ENCODE data around the gene ATP8B3. TPM values are rescaled to one million over a fixed set of nuclear protein-coding genes. Genes with fewer than 3 reads are reported as not detected.

The ATP8B3 gene
- total and polyA plus RNA-seq, 9 of the 15 experiments (the other 6 are each of a cell fraction or from before 2014, with no cell fraction given), result 1.2 to 12.3 (median 3.8) TPM

- no peak for FAIRE-seq
- BruUV-seq (replicated peaks), result no TSS peak
- TF ChIP-seq SMARCC2 (IDR thresholded peaks at IDR 0.05; ENCODE audit: low read depth), result no peak
- no peak for TF ChIP-seq ZFX (CRISPR knock-in tag; IDR thresholded peaks at IDR 0.05)
- TF ChIP-seq ZNF511 (CRISPR knock-in tag; IDR thresholded peaks at IDR 0.05), result no peak
- no peak for TF ChIP-seq SNIP1 (IDR thresholded peaks at IDR 0.05; ENCODE audit: low read depth)
- no peak for TF ChIP-seq ZNF79 (CRISPR knock-in tag; IDR thresholded peaks at IDR 0.05; ENCODE audit: low read depth)
- TF ChIP-seq ZBTB7A (IDR thresholded peaks at IDR 0.05; ENCODE audit: borderline replicate concordance, control insufficient read depth, low read depth, low read length), result no peak
- no peak for TF ChIP-seq SIX5 (IDR thresholded peaks at IDR 0.05; ENCODE audit: borderline replicate concordance in 1 of 2, insufficient read depth in 1 of 2, low read depth in 1 of 2, low read length in 2 of 2)
- TF ChIP-seq ZNF253 (CRISPR knock-in tag; conservative IDR thresholded peaks at IDR 0.05), result no peak
- no peak for TF ChIP-seq CTCF (IDR thresholded peaks at IDR 0.05 in 2 of 3, conservative IDR thresholded peaks at IDR 0.05 in 1 of 3; ENCODE audit: insufficient read depth in 2 of 3, low read depth in 1 of 3, low read length in 3 of 3)
- TF ChIP-seq ZKSCAN8 (CRISPR knock-in tag; IDR thresholded peaks at IDR 0.05), result no peak
- Histone ChIP-seq H3K27ac (ENCODE audit: extremely low read depth, low read depth, low read length) (no peak overlapping the region), H2AFZ (ENCODE audit: low read depth, low read length) (no peak overlapping the region), H3K4me1 (replicated peaks in 1 of 2; ENCODE audit: control insufficient read depth in 2 of 2, insufficient read depth in 2 of 2, low read length in 2 of 2) (peaks cover 3 to 41% of the 10 kb centered on the region in 2 experiments; a peak in 3 of 5 replicates), H3K4me2 (ENCODE audit: insufficient read depth, low read length) (no peak overlapping the region), H3K27me3 (ENCODE audit: control insufficient read depth in 2 of 2, insufficient read depth in 2 of 2, low read length in 2 of 2) (peaks cover 2 to 21% of the 10 kb centered on the region in 2 experiments; a peak in 3 of 5 replicates), H3K9me1 (ENCODE audit: control insufficient read depth, insufficient read depth, low read length) (no peaks in the 10 kb centered on the region), H3K4me3 (no peak overlapping the region), H3K9me3 (replicated peaks; ENCODE audit: control insufficient read depth, insufficient read depth, low read depth, low read length) (peaks cover 5% of the 10 kb centered on the region; the same call in 1 of the 2 replicates), H3K79me2 (ENCODE audit: control insufficient read depth, insufficient read depth, low read length) (no peaks in the 10 kb centered on the region), H4K20me1 (replicated peaks; ENCODE audit: control insufficient read depth, insufficient read depth, low read length) (no peaks in the 10 kb centered on the region), H3K9ac (ENCODE audit: insufficient read depth in 1 of 2, low read depth in 2 of 2, low read length in 2 of 2) (peak overlapping the region in 1 of 2 experiments; percentile 73; a peak in 2 of 4 replicates), H3K36me3 (ENCODE audit: control insufficient read depth, insufficient read depth, low read length) (no peaks in the 10 kb centered on the region)
- in situ Hi-C loops (cut with MboI) (no loop called here), intact Hi-C loops (cut with micrococcal nuclease) (no loop called here)
- no peak for ATAC-seq
- WGBS (ENCODE audit: insufficient coverage, low coverage, missing lambda C conversion rate), result 16% methylated on average over 8 of the region's 8 CpGs
- POLR2A ChIA-PET, result interaction anchor here (0.7 kb wide), 1 partner anchor 134 kb away, joined by 3 read pairs; the partner anchor contains the start of gene TCF3
- DNase-seq (ENCODE audit: extremely low read depth in 1 of 4, low spot score in 3 of 4), result no peak
- CTCF ChIA-PET (ENCODE audit: low intra/inter-chr PET ratio), result no interaction called here
Measured at GRCh38 chr19:1787116-1787515, 25.0 kb downstream of the ATP8B3 start.
